BLaER1 (cell line): Measurements from ENCODE around the gene HSD17B4.
"Not testable (repeated sequence)": the region's sequence is repeated elsewhere in the genome, so short reads cannot be mapped to it uniquely, and the experiment has no call there.

Experiments
- H3K27ac ChIP-seq: shearing (Covaris generic); formaldehyde crosslinking; 2 replicates; pipeline ENCODE4 v1.8.1; 2022
- H3K27me3 ChIP-seq: shearing (Covaris generic); formaldehyde crosslinking; 2 replicates; pipeline ENCODE4 v1.8.1; 2022
- H3K36me3 ChIP-seq: shearing (Covaris generic); formaldehyde crosslinking; 2 replicates; pipeline ENCODE4 v1.8.1; 2022
- H3K4me1 ChIP-seq: shearing (Covaris generic); formaldehyde crosslinking; 2 replicates; pipeline ENCODE4 v1.8.1; 2022
- H3K4me2 ChIP-seq: shearing (Covaris generic); formaldehyde crosslinking; 2 replicates; pipeline ENCODE4 v1.8.1; 2022
- H3K4me3 ChIP-seq: shearing (Covaris generic); formaldehyde crosslinking; 2 replicates; pipeline ENCODE4 v1.8.1; 2022
- H3K9ac ChIP-seq: shearing (Covaris generic); formaldehyde crosslinking; 2 replicates; pipeline ENCODE4 v1.8.1; 2022
- H3K9me3 ChIP-seq: shearing (Covaris generic); formaldehyde crosslinking; 2 replicates; pipeline ENCODE4 v1.8.1; 2022
- H4K20me1 ChIP-seq: shearing (Covaris generic); formaldehyde crosslinking; 2 replicates; pipeline ENCODE4 v1.8.1; 2022
- Cebpa-rat ChIP-seq: shearing (Covaris generic); IDR thresholded peaks from 2 replicates; pipeline ENCODE4 v1.8.1; 2022

The HSD17B4 gene

GRCh38 chr5:119435436-119436132 is 16.7 kb upstream of the HSD17B4 start:
- Histone ChIP-seq H4K20me1 (no peaks in the 10 kb centered on the region), H3K36me3 (no peaks in the 10 kb centered on the region), H3K9me3 (peaks cover 32% of the 10 kb centered on the region), H3K27ac (no peak overlapping the region), H3K27me3 (no peaks in the 10 kb centered on the region), H3K4me2 (no peak overlapping the region), H3K4me1 (no peaks in the 10 kb centered on the region), H3K4me3 (no peak overlapping the region), H3K9ac (no peak overlapping the region)
- TF ChIP-seq Cebpa-rat = no peak

- H3K27me3 ChIP-seq, H4K20me1 ChIP-seq, H3K4me1 ChIP-seq, H3K4me2 ChIP-seq, H3K36me3 ChIP-seq, H3K27ac ChIP-seq, H3K4me3 ChIP-seq, H3K9ac ChIP-seq: not testable (repeated sequence)
- H3K9me3 ChIP-seq = peaks cover 22% of the 10 kb centered on the region
Measured at GRCh38 chr5:119437785-119438586, 14.3 kb upstream of the HSD17B4 start.

DNA sequence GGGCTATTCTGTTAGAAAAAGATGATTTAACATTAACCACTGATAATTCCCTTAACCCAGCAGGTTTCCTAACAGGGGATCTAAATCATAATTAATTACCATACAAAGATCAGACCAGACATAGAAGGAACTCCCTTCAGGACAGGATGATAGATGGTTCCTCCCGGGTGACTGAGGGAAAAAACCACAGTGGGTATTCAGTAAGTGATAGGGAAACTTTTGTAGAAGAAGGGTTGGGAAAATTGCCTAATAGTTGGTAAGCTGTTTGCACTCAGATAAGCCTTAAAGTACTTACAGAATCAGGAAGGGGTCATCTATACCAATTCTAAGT is 13.7 kb upstream of the HSD17B4 start:
- H4K20me1 ChIP-seq, H3K27me3 ChIP-seq, H3K27ac ChIP-seq, H3K4me1 ChIP-seq, H3K4me3 ChIP-seq, H3K36me3 ChIP-seq, H3K9ac ChIP-seq, H3K4me2 ChIP-seq: not testable (repeated sequence)
- peaks cover 22% of the 10 kb centered on the region for H3K9me3 ChIP-seq

- Histone ChIP-seq H3K4me3 (no peak overlapping the region), H3K9me3 (peaks cover 19% of the 10 kb centered on the region), H3K4me2 (no peak overlapping the region), H4K20me1 (no peaks in the 10 kb centered on the region), H3K4me1 (no peaks in the 10 kb centered on the region), H3K36me3 (no peaks in the 10 kb centered on the region), H3K9ac (no peak overlapping the region), H3K27me3 (no peaks in the 10 kb centered on the region), H3K27ac (no peak overlapping the region)
- TF ChIP-seq Cebpa-rat = no peak
Measured at GRCh38 chr5:119439140-119439631, 13.1 kb upstream of the HSD17B4 start.

DNA sequence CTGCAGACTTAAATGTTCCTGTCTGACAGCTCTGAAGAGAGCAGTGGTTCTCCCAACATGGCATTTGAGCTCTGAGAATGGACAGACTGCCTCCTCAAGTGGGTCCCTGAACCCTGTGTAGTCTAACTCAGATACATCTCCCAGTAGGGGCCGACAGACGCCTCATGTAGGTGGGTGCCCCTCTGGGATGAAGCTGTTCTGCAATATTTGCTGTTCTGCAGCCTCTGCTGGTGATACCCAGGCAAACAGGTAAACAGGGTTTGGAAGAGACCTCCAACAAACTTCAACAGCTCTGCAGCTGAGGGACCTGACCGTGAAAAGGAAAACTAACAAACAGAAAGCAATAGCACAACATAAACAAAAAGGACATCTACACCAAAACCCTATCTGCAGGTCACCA is 12.7 kb upstream of the HSD17B4 start:
- not testable (repeated sequence) for H3K36me3 ChIP-seq, H3K9ac ChIP-seq, H3K27me3 ChIP-seq, H3K4me3 ChIP-seq, H3K4me1 ChIP-seq, H3K4me2 ChIP-seq, H4K20me1 ChIP-seq, H3K27ac ChIP-seq
- peaks cover 17% of the 10 kb centered on the region for H3K9me3 ChIP-seq

GRCh38 chr5:119444643-119445042 is 7.7 kb upstream of the HSD17B4 start:
- H3K4me2 ChIP-seq, H3K4me3 ChIP-seq, H3K9me3 ChIP-seq, H3K4me1 ChIP-seq, H3K9ac ChIP-seq, H3K27ac ChIP-seq, H3K36me3 ChIP-seq, H4K20me1 ChIP-seq, H3K27me3 ChIP-seq: not testable (repeated sequence)

DNA sequence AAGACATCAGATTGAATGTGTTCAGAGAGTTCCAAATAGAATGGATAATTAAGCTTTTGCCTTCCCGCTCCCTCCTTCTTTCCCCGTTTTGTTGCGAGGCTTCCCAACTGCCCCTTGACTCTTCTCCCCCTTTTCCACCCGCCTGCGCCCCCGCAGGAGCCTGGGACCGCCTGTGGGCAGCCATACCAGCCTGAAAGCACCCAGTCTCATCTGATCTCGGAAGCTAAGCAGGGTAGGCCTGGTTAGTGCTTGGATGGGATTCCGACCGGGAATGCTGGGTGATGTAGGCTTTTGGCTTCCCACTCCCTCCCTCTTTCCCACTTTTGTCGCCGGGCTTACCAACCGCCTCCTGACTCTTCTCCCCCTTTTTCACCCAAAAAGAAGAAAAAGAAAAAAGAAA is 6.8 kb upstream of the HSD17B4 start:
- no peaks in the 10 kb centered on the region for H3K4me1 ChIP-seq
- no peaks in the 10 kb centered on the region for H4K20me1 ChIP-seq
- H3K4me3 ChIP-seq = no peak overlapping the region
- H3K36me3 ChIP-seq = no peaks in the 10 kb centered on the region
- TF ChIP-seq Cebpa-rat = no peak
- H3K9me3 ChIP-seq = peaks cover 14% of the 10 kb centered on the region
- no peaks in the 10 kb centered on the region for H3K27me3 ChIP-seq
- H3K4me2 ChIP-seq = no peak overlapping the region
- H3K27ac ChIP-seq = no peak overlapping the region
- no peak overlapping the region for H3K9ac ChIP-seq

DNA sequence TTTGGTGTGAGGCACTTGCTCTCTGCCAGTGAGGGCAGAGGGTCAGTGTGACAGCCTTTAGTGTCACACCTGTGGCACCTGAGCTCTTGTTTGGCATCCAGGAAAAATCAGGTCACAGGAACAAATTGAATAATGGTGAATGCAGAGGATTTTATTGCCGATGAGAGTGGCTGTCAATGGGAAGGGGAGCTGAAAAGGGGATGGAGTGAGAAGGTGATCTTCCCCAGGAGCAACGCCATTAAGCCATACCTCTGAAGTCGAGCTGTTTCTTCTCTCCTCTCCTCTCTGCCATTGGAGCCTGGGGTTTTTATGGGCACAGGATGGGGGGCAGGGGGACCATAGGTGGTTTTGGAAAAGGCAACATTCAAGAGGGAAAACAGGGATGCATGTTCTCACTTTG is 2.4 kb upstream of the HSD17B4 start:
- H3K9me3 ChIP-seq = peaks cover 24% of the 10 kb centered on the region
- H3K27me3 ChIP-seq = no peaks in the 10 kb centered on the region
- H3K4me1 ChIP-seq = peaks cover 23% of the 10 kb centered on the region
- TF ChIP-seq Cebpa-rat = no peak
- H4K20me1 ChIP-seq = no peaks in the 10 kb centered on the region
- H3K4me3 ChIP-seq = no peak overlapping the region
- no peaks in the 10 kb centered on the region for H3K36me3 ChIP-seq
- no peak overlapping the region for H3K27ac ChIP-seq
- no peak overlapping the region for H3K9ac ChIP-seq
- no peak overlapping the region for H3K4me2 ChIP-seq

GRCh38 chr5:119450627-119451026 is 1.7 kb upstream of the HSD17B4 start:
- H3K9ac ChIP-seq, H3K36me3 ChIP-seq, H3K4me3 ChIP-seq, H4K20me1 ChIP-seq, H3K4me2 ChIP-seq, H3K27me3 ChIP-seq, H3K27ac ChIP-seq: not testable (repeated sequence)
- peaks cover 23% of the 10 kb centered on the region for H3K4me1 ChIP-seq
- peaks cover 24% of the 10 kb centered on the region for H3K9me3 ChIP-seq

GRCh38 chr5:119451561-119451960 is 736 bp upstream of the HSD17B4 start:
- H3K27ac ChIP-seq = no peak overlapping the region
- peak overlapping the region; percentile 76 for H3K4me2 ChIP-seq
- peaks cover 3% of the 10 kb centered on the region; the same call in 1 of the 2 replicates for H3K36me3 ChIP-seq
- no peak for TF ChIP-seq Cebpa-rat
- no peaks in the 10 kb centered on the region for H4K20me1 ChIP-seq
- no peak overlapping the region for H3K9ac ChIP-seq
- H3K9me3 ChIP-seq = peaks cover 24% of the 10 kb centered on the region
- no peaks in the 10 kb centered on the region for H3K27me3 ChIP-seq
- no peak overlapping the region; the same call in 1 of the 2 replicates for H3K4me3 ChIP-seq
- peaks cover 23% of the 10 kb centered on the region for H3K4me1 ChIP-seq

GRCh38 chr5:119452060-119452372 is 281 bp upstream of the HSD17B4 start:
- TF ChIP-seq Cebpa-rat = no peak
- Histone ChIP-seq H4K20me1 (no peaks in the 10 kb centered on the region), H3K27me3 (no peaks in the 10 kb centered on the region), H3K4me2 (peak overlapping the region; percentile 76), H3K9me3 (peaks cover 24% of the 10 kb centered on the region), H3K36me3 (peaks cover 8% of the 10 kb centered on the region; the same call in 1 of the 2 replicates), H3K4me3 (peak overlapping the region; percentile 79), H3K4me1 (peaks cover 23% of the 10 kb centered on the region), H3K9ac (peak overlapping the region; percentile 80; the same call in 1 of the 2 replicates), H3K27ac (peak overlapping the region; percentile 79)
